ENCODE measurements around the gene ST8SIA5. TPM values are rescaled to one million over a fixed set of nuclear protein-coding genes. Genes with fewer than 3 reads are reported as not detected.

ST8SIA5 gene
- total RNA-seq, 4 donors from 2014 or later, result under 0.01 TPM; not detected in 3

- no peak for TF ChIP-seq CTCF (IDR thresholded peaks at IDR 0.05; ENCODE audit: low read depth)
Measured at GRCh38 chr18:46642561-46642960, 114.3 kb downstream of the ST8SIA5 start.

- TF ChIP-seq CTCF (IDR thresholded peaks at IDR 0.05; ENCODE audit: low read depth), result no peak
Measured at GRCh38 chr18:46641917-46642316, 114.9 kb downstream of the ST8SIA5 start.

GRCh38 chr18:46639386-46639785 lies 117.5 kb downstream of the ST8SIA5 start:
- no peak for TF ChIP-seq CTCF (IDR thresholded peaks at IDR 0.05; ENCODE audit: low read depth)

- TF ChIP-seq CTCF (IDR thresholded peaks at IDR 0.05; ENCODE audit: low read depth), result no peak
Measured at GRCh38 chr18:46636040-46636630, 120.7 kb downstream of the ST8SIA5 start.

- TF ChIP-seq CTCF (IDR thresholded peaks at IDR 0.05; ENCODE audit: low read depth), result no peak
Measured at GRCh38 chr18:46632401-46633071, 124.3 kb downstream of the ST8SIA5 start.

GRCh38 chr18:46630991-46631390 lies 125.9 kb downstream of the ST8SIA5 start:
- TF ChIP-seq CTCF (IDR thresholded peaks at IDR 0.05; ENCODE audit: low read depth), result no peak

GRCh38 chr18:46630160-46630559 lies 126.7 kb downstream of the ST8SIA5 start:
- TF ChIP-seq CTCF (IDR thresholded peaks at IDR 0.05; ENCODE audit: low read depth), result no peak

All from subcutaneous adipose tissue (tissue), 4 donors.